Keratinocyte (primary cell): ENCODE results near the gene RPS21. TPM values are rescaled to one million over a fixed set of nuclear protein-coding genes. Genes with fewer than 3 reads are reported as not detected.

Experiments
- DNase-seq: peaks from one replicate; pipeline ENCODE4 v3.0.0-alpha.2; 2011; ENCODE audit warnings: low read depth, missing footprints, low spot score
- FAIRE-seq: peaks from 2 replicates; lab custom pipeline; 2011; peaks lifted over from hg19 to GRCh38; lab: Jason Lieb, UNC
- H2AFZ ChIP-seq: 2 replicates; pipeline ENCODE4 v1.6.0; 2012; ENCODE audit warnings: low read length, control low read depth, inconsistent platforms; ENCODE audit not compliant: control insufficient read depth
- H3K27ac ChIP-seq: 2 replicates; pipeline ENCODE4 v1.5.1; 2011; ENCODE audit warnings: low read length; ENCODE audit not compliant: control insufficient read depth, insufficient read depth
- H3K27me3 ChIP-seq: 3 replicates; pipeline ENCODE4 v1.6.0; 2011; ENCODE audit warnings: low read length; ENCODE audit not compliant: control insufficient read depth, insufficient read depth; ENCODE audit errors: extremely low read depth
- H3K36me3 ChIP-seq, 2 experiments: 2 replicates in 1 of 2; 3 replicates in 1 of 2; pipeline ENCODE4 v1.5.1; 2011; ENCODE audit warnings: low read length in 2 of 2, mild to moderate bottlenecking in 1 of 2; ENCODE audit not compliant: control insufficient read depth in 2 of 2, insufficient read depth in 2 of 2; ENCODE audit errors: extremely low read depth in 1 of 2
- H3K4me1 ChIP-seq: 3 replicates; pipeline ENCODE4 v1.5.1; 2011; ENCODE audit warnings: low read length; ENCODE audit not compliant: control insufficient read depth, insufficient read depth; ENCODE audit errors: extremely low read depth
- H3K4me2 ChIP-seq: 3 replicates; pipeline ENCODE4 v1.6.0; 2011; ENCODE audit warnings: low read depth, low read length; ENCODE audit not compliant: control insufficient read depth, insufficient read depth; ENCODE audit errors: extremely low read depth
- H3K4me3 ChIP-seq, 3 experiments: fragments of 200-600 bp in 1 of 3; sonication (generic) in 1 of 3; 2 replicates in 2 of 3; 3 replicates in 1 of 3; pipeline ENCODE4 v1.5.1; 2011 to 2016; ENCODE audit warnings: low read length in 3 of 3, mild to moderate bottlenecking in 3 of 3, control low read depth in 2 of 3, inconsistent platforms in 1 of 3, low read depth in 1 of 3, mixed read lengths in 1 of 3, mixed run types in 1 of 3, moderate library complexity in 1 of 3; ENCODE audit not compliant: control insufficient read depth in 2 of 3, insufficient read depth in 2 of 3; ENCODE audit errors: extremely low read depth in 1 of 3
- H3K79me2 ChIP-seq: 2 replicates; pipeline ENCODE4 v1.6.0; 2012; ENCODE audit warnings: low read length; ENCODE audit not compliant: control insufficient read depth, insufficient read depth
- H3K9ac ChIP-seq: 3 replicates; pipeline ENCODE4 v1.6.0; 2011; ENCODE audit warnings: low read length; ENCODE audit not compliant: control insufficient read depth, insufficient read depth; ENCODE audit errors: extremely low read depth
- H3K9me1 ChIP-seq: 3 replicates; pipeline ENCODE4 v1.6.0; 2011; ENCODE audit warnings: low read length; ENCODE audit not compliant: control insufficient read depth, insufficient read depth; ENCODE audit errors: extremely low read depth
- H3K9me3 ChIP-seq: 2 replicates; pipeline ENCODE4 v1.5.1; 2012; ENCODE audit warnings: low read depth, low read length; ENCODE audit not compliant: control insufficient read depth
- H4K20me1 ChIP-seq: 3 replicates; pipeline ENCODE4 v1.6.0; 2011; ENCODE audit warnings: low read length; ENCODE audit not compliant: control insufficient read depth, insufficient read depth; ENCODE audit errors: extremely low read depth
- EZH2 ChIP-seq: IDR thresholded peaks from one replicate; pipeline ENCODE4 v1.6.1; 2012; ENCODE audit warnings: inconsistent platforms, mild to moderate bottlenecking, low read length, moderate library complexity
- dilution Hi-C: fragments of 300-500 bp; cut with MboI; formaldehyde crosslinking; loops from one replicate; pipeline ENCODE4 v1.7.0; 2020; ENCODE audit warnings: low sequenced_read_pairs; ENCODE audit not compliant: extremely low pct_ligation_motif_present
- polyA plus RNA-seq, 5 experiments: library from polyadenylated mRNA; depleted of rRNA in 3 of 5; stranded (reverse) in 3 of 5; stranded (forward) in 1 of 5; unstranded in 1 of 5; fragments of >200 nt; gene quantifications; 1 replicate in 1 of 5; 2 replicates in 3 of 5; 3 replicates in 1 of 5; pipeline versions ENCODE4 v1.2.1 to v1.2.3, GENCODE V29; 2011 to 2012; ENCODE audit warnings: missing spikeins in 2 of 5, low read depth in 1 of 5, low replicate concordance in 1 of 5
- TF ChIP-seq, protein P1 (sequence below), 3 experiments: IDR thresholded peaks in 1 of 3; conservative IDR thresholded peaks in 1 of 3; optimal IDR thresholded peaks in 1 of 3; 2 replicates in 2 of 3; 3 replicates in 1 of 3; pipeline versions ENCODE3 to v1.5.1; 2011; ENCODE audit warnings: low read length in 3 of 3, mild to moderate bottlenecking in 3 of 3, moderate library complexity in 2 of 3, control low read depth in 1 of 3, inconsistent platforms in 1 of 3; ENCODE audit not compliant: insufficient read depth in 2 of 3; ENCODE audit errors: extremely low read depth in 1 of 3

RPS21 gene
- polyA plus RNA-seq, 1 donor (not counting 4 experiments of a cell fraction or from before 2014, with no cell fraction given): 3,874 TPM

DNA sequence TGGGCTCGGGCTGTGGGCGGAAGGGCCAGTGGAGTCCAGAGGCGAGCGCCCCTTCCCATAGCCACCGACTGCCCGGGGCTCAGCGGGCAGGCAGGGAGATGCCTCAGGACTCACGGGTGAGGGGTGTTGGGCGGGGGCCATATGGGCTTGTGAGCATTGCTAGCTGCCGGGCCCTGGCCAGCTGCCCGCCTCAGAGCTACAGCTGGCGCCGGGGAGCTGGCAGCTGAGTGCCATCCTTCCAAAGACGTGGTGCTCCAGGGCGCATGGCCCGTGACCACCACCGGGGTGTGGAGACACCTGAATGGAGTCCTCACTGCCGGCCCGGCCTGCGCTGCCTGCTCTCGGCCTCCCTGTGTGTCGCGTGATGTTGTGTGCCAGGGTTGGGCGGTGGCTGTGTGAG is 51.0 kb downstream of the RPS21 start:
- peaks cover 38% of the 10 kb centered on the region for H3K27me3 ChIP-seq
- H3K4me2 ChIP-seq: no peak overlapping the region
- no peaks in the 10 kb centered on the region for H3K9me1 ChIP-seq
- H4K20me1 ChIP-seq: no peaks in the 10 kb centered on the region
- H3K79me2 ChIP-seq: no peaks in the 10 kb centered on the region
- no peak overlapping the region for H3K4me3 ChIP-seq
- H3K9me3 ChIP-seq: no peaks in the 10 kb centered on the region
- H3K4me1 ChIP-seq: no peaks in the 10 kb centered on the region
- DNase-seq (no peak), FAIRE-seq (no peak)
- no peak overlapping the region for H2AFZ ChIP-seq
- TF ChIP-seq, protein P1, sequence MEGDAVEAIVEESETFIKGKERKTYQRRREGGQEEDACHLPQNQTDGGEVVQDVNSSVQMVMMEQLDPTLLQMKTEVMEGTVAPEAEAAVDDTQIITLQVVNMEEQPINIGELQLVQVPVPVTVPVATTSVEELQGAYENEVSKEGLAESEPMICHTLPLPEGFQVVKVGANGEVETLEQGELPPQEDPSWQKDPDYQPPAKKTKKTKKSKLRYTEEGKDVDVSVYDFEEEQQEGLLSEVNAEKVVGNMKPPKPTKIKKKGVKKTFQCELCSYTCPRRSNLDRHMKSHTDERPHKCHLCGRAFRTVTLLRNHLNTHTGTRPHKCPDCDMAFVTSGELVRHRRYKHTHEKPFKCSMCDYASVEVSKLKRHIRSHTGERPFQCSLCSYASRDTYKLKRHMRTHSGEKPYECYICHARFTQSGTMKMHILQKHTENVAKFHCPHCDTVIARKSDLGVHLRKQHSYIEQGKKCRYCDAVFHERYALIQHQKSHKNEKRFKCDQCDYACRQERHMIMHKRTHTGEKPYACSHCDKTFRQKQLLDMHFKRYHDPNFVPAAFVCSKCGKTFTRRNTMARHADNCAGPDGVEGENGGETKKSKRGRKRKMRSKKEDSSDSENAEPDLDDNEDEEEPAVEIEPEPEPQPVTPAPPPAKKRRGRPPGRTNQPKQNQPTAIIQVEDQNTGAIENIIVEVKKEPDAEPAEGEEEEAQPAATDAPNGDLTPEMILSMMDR (optimal IDR thresholded peaks at IDR 0.05 in 1 of 3, IDR thresholded peaks at IDR 0.05 in 1 of 3, conservative IDR thresholded peaks at IDR 0.05 in 1 of 3; ENCODE audit: extremely low read depth in 1 of 3, insufficient read depth in 2 of 3, low read length in 3 of 3): no peak
- TF ChIP-seq EZH2: no peak
- dilution Hi-C loops: loop anchor here (25.0 kb wide), 1 partner anchor 99 kb away; no protein-coding TSS in a partner anchor
- H3K36me3 ChIP-seq: no peaks in the 10 kb centered on the region
- no peak overlapping the region for H3K27ac ChIP-seq
- no peak overlapping the region for H3K9ac ChIP-seq

Other genes starting within 250 kb of the RPS21 start
- 383 to 439 TPM (median 412 TPM) in 3 replicates for gene PSMA7, start 243.7 kb upstream of the RPS21 start, polyA plus RNA-seq
- 5.0 to 13.6 TPM (median 9.4 TPM) in 3 replicates for gene SS18L1, start 243.3 kb upstream of the RPS21 start, polyA plus RNA-seq
- 24.7 to 31.4 TPM (median 29.5 TPM) in 3 replicates for gene MTG2, start 204.1 kb upstream of the RPS21 start, polyA plus RNA-seq
- gene HRH3, start 166.8 kb upstream of the RPS21 start, polyA plus RNA-seq: not detected in 3 replicates
- 15.9 to 21.4 TPM (median 16.9 TPM) in 3 replicates for gene OSBPL2, start 148.6 kb upstream of the RPS21 start, polyA plus RNA-seq
- gene ADRM1, start 84.1 kb upstream of the RPS21 start, polyA plus RNA-seq: 89.8 to 109 TPM (median 91.4 TPM) in 3 replicates
- gene LAMA5, start 19.8 kb upstream of the RPS21 start, polyA plus RNA-seq: 6.9 to 17.9 TPM (median 8.7 TPM) in 3 replicates
- 1.9 to 4.6 TPM (median 2.2 TPM) in 3 replicates for gene CABLES2, start 20.2 kb downstream of the RPS21 start, polyA plus RNA-seq
- gene RBBP8NL, start 40.4 kb downstream of the RPS21 start, polyA plus RNA-seq: 0.05 to 0.26 TPM (median 0.13 TPM) in 3 replicates
- gene GATA5, start 88.9 kb downstream of the RPS21 start, polyA plus RNA-seq: not detected in 3 replicates